ENCODE data around the gene PPP4R2. TPM values are rescaled to one million over a fixed set of nuclear protein-coding genes. Genes with fewer than 3 reads are reported as not detected.
"Not testable (repeated sequence)": the region's sequence is repeated elsewhere in the genome, so short reads cannot be mapped to it uniquely, and the experiment has no call there.

The PPP4R2 gene
- total RNA-seq, 1 donor, result 105 TPM

- H3K4me3 ChIP-seq (ENCODE audit: low read depth, low read length), result no peak overlapping the region
- peak; percentile 76 for DNase-seq (ENCODE audit: low read depth)
- no peak for TF ChIP-seq CTCF (IDR thresholded peaks at IDR 0.05; ENCODE audit: insufficient read depth, low read depth, low read length)
Observed at GRCh38 chr3:73060302-73060723, 63.7 kb downstream of the PPP4R2 start.

- no peak within 1 kb of the TSS for H3K4me3 ChIP-seq (ENCODE audit: low read depth, low read length)
- TF ChIP-seq CTCF (IDR thresholded peaks at IDR 0.05; ENCODE audit: insufficient read depth, low read depth, low read length), result no peak
- no peak for DNase-seq (ENCODE audit: low read depth)
Observed at GRCh38 chr3:73061416-73061815, 64.8 kb downstream of the PPP4R2 start, which contains the start of gene EBLN2. Gene EBLN2 (plus strand): TSS chr3:73061659. CDS start chr3:73062082, 423 bp downstream.

GRCh38 chr3:73066243-73066642 is 69.6 kb downstream of the PPP4R2 start:
- not testable (repeated sequence) for H3K4me3 ChIP-seq (ENCODE audit: low read depth, low read length); DNase-seq (ENCODE audit: low read depth)

GRCh38 chr3:73068419-73068818 is 71.8 kb downstream of the PPP4R2 start:
- no peak for DNase-seq (ENCODE audit: low read depth)
- H3K4me3 ChIP-seq (ENCODE audit: low read depth, low read length), result no peak overlapping the region
- no peak for TF ChIP-seq CTCF (IDR thresholded peaks at IDR 0.05; ENCODE audit: insufficient read depth, low read depth, low read length)

GRCh38 chr3:73069187-73069586 is 72.6 kb downstream of the PPP4R2 start:
- DNase-seq (ENCODE audit: low read depth), result no peak
- TF ChIP-seq CTCF (IDR thresholded peaks at IDR 0.05; ENCODE audit: insufficient read depth, low read depth, low read length), result no peak
- H3K4me3 ChIP-seq (ENCODE audit: low read depth, low read length), result no peak overlapping the region

GRCh38 chr3:73069775-73070444 is 73.3 kb downstream of the PPP4R2 start:
- DNase-seq (ENCODE audit: low read depth), result no peak
- no peak overlapping the region for H3K4me3 ChIP-seq (ENCODE audit: low read depth, low read length)
- no peak for TF ChIP-seq CTCF (IDR thresholded peaks at IDR 0.05; ENCODE audit: insufficient read depth, low read depth, low read length)

GRCh38 chr3:73070675-73071575 is 74.3 kb downstream of the PPP4R2 start:
- DNase-seq (ENCODE audit: low read depth), result peak; percentile 25
- TF ChIP-seq CTCF (IDR thresholded peaks at IDR 0.05; ENCODE audit: insufficient read depth, low read depth, low read length), result no peak
- no peak overlapping the region for H3K4me3 ChIP-seq (ENCODE audit: low read depth, low read length)

All from fibroblast of villous mesenchyme (primary cell).